ENCODE results near the gene ABR.

DNA sequence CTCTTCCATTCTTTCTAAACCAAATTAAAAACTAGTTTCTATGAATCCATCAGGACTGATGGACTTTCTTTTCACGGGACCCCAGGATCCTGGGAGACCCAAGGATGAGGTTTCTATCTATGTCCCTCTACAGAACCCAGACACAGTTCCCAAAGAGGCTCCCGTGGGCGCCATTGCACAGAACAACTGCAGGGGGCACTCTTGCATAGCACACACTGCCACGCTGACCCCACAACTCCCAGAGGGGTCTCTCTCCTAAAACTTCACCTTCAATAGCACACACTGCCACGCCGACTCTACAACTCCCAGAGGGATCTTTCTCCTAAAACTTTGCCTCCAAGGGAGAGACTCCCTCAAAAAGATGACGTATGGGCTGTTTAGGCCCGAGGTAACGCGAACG, 9.0 kb downstream of the ABR start:
- TF ChIP-seq POLR2AphosphoS5 (IDR thresholded peaks at IDR 0.05) (no peak), POLR2A (IDR thresholded peaks at IDR 0.05) (no peak)
- TF ChIP-seq, protein P1, sequence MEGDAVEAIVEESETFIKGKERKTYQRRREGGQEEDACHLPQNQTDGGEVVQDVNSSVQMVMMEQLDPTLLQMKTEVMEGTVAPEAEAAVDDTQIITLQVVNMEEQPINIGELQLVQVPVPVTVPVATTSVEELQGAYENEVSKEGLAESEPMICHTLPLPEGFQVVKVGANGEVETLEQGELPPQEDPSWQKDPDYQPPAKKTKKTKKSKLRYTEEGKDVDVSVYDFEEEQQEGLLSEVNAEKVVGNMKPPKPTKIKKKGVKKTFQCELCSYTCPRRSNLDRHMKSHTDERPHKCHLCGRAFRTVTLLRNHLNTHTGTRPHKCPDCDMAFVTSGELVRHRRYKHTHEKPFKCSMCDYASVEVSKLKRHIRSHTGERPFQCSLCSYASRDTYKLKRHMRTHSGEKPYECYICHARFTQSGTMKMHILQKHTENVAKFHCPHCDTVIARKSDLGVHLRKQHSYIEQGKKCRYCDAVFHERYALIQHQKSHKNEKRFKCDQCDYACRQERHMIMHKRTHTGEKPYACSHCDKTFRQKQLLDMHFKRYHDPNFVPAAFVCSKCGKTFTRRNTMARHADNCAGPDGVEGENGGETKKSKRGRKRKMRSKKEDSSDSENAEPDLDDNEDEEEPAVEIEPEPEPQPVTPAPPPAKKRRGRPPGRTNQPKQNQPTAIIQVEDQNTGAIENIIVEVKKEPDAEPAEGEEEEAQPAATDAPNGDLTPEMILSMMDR (IDR thresholded peaks at IDR 0.05) = no peak

All from transverse colon (tissue), 4 donors.